ENCODE results near the gene PROC.

GRCh38 chr2:127413200-127413599 lies 5.0 kb upstream of the PROC start:
- TF ChIP-seq POLR2AphosphoS5 (IDR thresholded peaks at IDR 0.05) (no peak), CTCF (IDR thresholded peaks at IDR 0.05) (no peak), POLR2A (IDR thresholded peaks at IDR 0.05) (no peak)
